Left kidney (tissue), 2 donors: ENCODE results near the gene TP53AIP1. TPM values are rescaled to one million over a fixed set of nuclear protein-coding genes. Genes with fewer than 3 reads are reported as not detected.

Source experiments
- DNase-seq: peaks from one replicate; pipeline ENCODE4 v3.0.0-alpha.2; 2013
- polyA plus RNA-seq: library from polyadenylated mRNA; unstranded; fragments of 120-200 nt; gene quantifications from one replicate; pipeline ENCODE4 v1.2.1, GENCODE V29; 2013; ENCODE audit not compliant: insufficient read length

TP53AIP1 gene
- polyA plus RNA-seq, 1 donor: 1.1 TPM

DNA sequence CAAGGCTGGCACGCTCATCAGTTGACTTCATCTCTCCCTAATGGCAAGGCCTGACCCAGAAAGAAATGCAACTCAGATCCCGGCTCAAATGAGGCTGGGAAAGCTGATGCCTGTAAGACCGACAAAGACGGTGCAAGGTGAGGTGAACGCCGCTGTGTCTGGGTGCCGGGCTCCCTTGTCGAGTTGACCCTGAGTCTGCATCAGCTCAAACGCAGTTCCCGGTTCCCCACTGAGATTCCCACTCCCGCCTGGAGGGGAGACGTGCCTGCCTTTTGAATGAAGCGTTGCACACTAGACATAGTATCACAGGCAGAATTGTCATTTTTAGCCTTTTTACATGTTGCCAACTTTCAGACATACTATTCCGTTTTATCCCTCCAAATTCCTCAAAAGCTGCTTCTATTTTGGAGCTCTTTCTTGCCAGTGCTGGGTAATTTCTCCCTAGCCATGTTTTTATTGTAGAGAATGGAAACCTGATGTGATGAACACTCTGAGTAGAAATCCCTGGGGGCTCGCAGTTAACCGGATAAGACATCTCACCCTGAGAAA lies 831 bp upstream of the TP53AIP1 start:
- no peak for DNase-seq

DNA sequence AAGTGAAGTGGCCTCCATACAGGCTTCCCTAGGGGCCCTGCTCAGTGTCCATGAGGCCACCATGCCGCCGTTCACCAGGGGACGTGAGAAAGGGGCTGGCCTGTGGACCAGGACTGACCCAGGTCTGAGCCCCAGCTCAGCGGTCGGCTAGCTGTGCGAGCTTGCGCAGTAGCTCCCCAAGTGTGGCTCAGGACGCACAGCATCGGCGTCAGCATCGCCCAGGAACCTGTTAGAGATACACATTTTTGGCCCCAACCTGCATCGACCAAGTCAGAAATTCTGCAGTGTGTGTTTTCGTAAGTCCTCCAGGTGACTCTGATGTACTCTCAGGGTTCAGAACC lies 429 bp downstream of the TP53AIP1 start:
- no peak for DNase-seq

DNA sequence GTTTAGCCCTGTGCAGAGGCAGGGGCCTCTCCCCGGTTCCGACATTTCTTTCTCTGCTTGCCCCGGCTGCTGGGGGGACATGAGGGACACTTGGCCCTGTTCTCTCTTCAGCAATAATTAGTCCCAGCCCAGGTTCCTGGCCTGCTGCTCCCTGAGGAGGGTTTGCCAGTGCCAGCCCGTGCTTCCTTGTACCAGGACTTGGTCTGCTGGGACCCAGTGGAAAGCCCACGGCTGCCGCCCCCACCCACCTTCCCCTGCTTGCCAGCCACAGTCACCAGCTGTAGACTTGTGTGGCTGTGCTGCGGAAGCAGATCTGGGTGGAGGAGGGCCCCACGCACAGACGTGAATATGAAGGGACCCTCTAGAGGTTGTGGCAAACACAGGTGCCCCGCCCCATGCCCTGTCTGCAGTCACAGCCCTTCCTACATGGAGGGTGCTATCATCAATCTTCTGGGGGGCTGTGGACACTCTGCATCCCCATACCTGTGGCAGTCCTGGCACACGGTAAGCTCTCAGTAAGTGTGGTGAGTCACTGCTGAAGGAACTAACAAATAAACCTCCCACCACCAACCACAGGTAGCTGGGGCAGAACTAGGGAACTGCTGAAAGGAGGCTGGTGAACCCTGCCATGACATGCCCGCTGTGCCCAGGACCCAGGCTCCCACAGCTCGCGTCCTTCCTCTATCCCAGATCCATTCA lies 949 bp downstream of the TP53AIP1 start:
- no peak for DNase-seq

DNA sequence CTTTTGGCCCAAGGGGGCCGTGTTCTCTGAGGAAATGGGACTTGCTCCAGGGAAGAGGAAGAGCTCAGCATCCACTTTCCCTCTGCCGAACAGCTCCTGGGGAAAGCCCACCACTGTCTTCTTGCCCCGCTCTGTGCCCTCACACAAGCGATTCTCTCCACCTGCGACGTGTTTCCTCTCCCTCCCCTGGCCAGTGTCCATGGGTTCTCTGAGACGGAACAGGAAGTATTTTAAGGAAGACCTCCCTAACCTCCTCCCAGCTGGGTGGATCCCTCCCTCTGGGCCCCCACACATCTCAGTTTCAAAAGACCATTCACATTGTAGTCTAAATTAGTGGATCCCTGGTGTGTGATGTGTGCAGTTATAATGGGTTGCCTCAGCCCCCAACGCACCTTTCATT lies 1.6 kb downstream of the TP53AIP1 start:
- DNase-seq: no peak

DNA sequence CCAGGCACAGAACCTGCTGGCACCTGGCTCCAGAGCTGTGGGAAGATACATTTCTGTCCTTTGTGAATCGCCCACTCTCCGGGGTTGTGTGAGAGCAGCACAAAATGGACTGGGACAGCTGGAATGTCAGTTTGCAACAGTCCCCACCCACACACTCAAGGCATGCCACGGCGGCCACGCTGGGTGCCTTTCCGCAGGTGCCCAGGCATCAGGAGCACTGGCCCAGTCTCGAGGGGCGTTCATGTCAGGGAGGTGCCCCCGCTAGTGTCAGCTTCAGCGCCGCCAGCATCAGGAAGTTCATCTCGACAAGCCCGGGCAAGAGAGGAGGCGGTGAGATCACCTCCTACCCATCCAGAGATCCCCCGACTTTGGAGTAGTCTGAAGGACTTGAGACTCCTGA lies 2.1 kb downstream of the TP53AIP1 start:
- DNase-seq: no peak

DNA sequence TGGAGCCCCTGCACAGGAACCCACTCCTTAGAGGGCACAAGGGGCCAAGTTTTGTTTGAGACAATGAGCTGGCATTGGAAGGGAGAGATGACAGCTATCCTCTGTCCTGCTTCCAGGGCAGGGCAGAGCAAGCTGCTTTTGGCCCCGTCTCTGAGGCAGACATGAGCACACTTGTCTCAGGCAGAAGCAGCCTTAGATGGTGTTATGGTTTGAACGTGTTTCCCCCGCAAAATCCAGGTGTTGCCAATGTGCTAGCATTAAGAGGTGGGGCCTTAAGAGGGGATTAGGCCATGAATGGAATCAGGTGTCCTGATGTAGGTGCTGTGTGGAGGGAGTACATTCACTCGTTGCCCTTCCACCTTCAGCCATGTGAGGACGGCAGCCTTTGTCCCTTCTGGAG lies 2.5 kb downstream of the TP53AIP1 start:
- no peak for DNase-seq

DNA sequence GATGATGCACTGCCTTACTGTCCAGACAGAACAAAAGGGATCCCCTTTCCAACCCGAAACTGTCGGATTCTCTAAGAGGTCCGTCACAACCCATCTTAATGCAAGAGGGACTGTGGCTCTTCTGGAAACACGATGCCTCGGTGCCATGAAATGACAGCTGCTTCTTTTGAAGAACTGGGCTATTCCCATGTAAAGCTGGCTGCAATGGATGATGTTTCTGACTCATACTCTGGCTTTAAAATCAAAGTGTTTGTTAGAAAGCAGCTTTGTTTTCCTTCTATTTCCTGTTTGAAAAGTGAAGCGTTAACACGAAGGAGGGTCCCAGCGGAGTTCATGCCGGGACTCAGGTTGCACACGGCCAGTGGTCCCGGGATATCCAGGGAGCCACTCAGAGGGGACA lies 3.1 kb downstream of the TP53AIP1 start:
- DNase-seq: no peak

DNA sequence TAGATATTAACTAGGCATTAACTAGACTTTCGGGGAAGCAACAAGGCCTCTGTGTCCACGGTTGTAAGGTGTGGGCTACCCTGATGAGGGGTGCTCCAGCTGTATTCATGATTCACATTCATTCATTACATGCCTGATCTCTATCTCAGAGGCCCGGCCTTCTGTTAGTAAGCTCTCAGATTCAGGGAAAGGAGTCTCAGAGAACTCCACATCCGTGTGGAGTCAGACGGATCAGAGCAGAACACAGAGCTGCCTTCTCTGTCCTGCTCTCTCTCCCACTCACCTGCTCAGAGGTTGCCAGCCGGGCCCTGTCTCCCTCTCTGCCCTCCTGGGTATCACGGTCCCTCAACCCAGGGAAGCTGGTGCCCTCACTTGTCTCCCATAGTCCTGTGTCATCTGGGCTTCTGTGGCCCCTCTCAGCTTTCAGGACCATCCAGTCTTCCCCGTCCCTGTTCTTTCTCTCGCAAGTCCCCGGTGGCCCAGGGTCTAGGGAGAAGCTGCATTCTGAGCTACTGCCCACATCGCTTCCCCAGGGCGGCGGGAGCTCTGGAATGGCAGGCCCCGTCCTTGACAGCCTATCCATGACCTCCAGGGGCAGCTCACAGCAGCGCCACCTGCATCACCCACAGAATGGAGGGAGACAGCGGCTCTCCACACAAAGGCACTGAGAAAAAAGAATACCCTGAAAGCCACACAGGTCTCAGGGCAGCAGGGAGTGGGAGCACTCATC lies 4.3 kb downstream of the TP53AIP1 start:
- DNase-seq: no peak

DNA sequence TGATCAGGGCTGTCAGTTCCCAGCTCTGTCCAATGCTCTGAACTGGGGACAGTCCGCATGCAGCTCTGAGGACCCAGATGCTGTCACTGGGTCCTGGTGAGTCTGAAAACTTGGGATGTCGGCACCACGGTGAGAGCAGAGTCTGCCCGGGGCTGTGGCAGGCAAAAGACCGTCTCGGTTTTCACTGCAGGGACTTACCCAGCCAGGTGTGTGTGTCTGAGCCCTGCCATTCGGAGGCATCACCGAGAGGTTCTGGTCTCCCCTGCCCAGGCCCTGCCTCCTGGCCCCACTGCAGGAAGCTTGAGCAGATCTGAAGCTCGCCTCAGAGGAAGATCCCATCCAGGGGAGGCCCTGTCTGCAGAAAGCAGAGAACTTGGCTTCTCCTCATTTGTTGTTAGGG lies 5.2 kb downstream of the TP53AIP1 start:
- no peak for DNase-seq

DNA sequence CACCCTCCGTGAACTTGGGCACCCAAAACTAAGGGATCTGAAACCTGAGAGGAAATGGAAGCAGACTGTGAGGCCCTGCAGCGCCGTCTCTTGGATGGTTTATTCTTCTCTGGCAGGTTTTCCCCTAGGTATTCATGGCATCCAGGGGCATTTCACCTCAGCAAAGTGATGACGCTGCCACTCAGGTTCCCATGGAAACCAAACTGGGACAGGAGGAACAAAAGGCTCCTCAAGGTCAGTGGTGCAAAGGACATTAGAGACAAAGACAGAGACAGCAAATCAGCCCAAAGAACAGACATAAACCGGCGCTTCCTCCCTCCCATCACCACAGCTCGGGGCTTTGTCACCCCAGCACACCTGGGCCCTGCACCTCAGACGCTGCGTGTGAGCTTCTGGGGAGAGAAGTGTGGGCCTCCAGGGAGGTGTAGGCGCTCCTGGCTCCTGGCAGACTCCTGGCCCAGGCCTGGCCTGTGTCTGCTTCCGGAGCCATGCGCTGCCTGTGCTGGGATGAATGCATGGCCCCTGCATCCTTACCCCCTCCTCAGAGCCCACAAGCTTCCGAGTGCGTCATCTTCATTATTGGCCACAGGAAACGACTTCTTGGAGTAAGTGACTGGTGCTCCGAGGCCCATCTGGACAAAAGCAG lies 5.9 kb downstream of the TP53AIP1 start:
- no peak for DNase-seq

DNA sequence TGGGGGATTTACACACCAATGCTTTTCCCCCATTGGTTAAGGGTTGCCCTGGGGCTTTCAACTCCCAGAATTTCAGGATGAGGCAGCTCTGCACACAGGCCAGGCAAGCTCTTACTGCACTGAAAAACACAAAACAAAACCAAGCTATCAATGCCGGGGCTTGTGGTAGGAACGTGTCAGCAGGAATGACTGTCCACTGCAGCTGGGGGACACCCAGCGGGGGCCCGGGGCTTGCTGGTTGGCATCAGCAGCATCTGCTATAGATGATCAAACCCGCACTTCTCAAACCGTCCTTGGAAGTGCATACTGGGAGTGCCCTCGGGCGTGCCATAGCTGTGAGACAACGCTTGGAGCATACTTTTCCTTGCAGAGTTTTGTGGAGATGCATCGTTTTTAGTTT lies 7.7 kb downstream of the TP53AIP1 start:
- no peak for DNase-seq

DNA sequence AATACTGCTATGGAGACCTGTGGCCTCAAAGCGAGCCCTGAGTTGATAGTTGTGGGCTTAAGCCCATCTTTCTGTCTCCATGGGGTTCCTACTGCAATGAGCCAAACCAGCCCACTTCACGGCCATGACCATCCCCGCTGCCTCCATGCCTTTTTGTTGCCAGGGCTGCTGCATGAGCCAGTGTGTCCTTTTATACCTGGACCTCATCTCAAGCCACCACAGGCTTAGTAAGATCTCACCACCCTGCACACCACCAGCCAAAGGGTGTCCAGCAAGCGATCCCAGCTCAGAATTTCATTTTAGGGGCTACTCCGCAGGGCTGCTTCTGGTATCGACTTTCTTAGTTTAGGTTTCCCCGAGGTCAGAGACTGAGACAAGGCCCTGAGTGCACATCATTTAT lies 8.3 kb downstream of the TP53AIP1 start:
- no peak for DNase-seq

DNA sequence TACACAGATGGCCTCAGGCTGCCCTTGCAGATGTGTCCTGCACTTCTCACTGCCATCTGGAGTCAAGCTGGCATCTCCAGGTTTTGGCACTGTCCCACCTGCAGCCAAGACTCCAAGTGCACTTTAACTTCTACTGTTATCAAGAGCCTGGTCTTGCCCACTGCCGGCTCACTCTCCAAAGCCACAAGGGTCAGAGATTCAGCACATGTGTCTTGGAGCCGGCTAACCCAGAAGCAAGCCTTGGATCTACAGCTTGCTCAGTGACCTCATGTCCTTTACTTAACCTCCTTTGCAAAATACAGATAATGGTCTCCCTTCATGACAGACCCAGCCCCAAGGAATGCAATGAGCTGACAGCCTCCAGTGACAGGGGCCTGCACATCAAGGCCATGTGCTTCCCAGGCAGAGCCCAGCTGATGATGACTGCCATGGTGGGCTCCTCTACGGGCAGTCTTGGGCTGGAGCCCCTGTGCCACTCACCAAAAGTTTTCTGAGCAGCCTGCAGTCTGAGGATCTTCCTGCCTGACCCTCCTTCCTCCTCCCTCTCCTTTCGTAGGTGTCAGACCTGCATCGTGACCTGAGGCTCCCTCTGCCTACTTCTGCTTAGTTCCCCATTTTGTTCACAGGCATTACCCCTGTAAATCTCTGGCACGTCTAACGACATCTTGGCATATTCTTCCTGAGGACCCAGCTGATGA lies 9.0 kb downstream of the TP53AIP1 start:
- DNase-seq: no peak

DNA sequence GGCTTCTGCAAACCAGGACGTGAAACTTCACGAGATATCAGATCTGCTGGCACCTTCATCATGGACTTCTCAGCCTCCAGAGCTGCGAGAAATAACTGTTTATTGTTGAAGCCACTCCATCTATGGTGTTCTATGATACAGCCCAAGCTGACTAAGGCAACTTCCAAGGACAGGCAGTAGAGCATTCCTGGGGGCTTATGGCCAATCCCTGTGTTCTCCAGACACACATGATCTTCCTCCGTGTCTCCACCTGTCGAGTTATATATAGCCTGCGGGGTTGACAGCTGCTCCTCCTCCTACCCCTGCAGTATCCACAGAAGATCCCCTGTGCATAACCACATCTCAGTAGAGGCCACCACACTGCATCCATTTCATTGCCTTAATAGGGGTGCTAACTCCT lies 11.0 kb downstream of the TP53AIP1 start:
- no peak for DNase-seq

DNA sequence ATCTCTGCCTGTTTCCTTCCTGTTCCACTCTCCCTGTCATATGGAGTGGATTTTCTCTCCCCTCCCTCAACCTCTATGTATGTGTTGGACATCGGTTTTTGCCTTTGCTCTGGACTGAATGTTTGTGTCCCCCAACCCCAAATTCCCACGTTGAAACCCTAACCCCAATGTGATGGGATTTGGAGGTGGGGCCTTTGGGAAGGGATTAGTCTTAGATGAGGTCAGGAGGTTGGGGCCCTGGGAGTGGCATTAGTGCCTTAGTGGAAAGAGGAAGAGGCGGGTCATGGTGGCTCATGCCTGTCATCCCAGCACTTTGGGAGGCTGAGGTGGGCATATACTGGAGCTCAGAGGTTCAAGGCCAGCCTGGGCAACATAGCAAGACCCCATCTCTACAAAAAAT lies 11.6 kb downstream of the TP53AIP1 start:
- DNase-seq: no peak

DNA sequence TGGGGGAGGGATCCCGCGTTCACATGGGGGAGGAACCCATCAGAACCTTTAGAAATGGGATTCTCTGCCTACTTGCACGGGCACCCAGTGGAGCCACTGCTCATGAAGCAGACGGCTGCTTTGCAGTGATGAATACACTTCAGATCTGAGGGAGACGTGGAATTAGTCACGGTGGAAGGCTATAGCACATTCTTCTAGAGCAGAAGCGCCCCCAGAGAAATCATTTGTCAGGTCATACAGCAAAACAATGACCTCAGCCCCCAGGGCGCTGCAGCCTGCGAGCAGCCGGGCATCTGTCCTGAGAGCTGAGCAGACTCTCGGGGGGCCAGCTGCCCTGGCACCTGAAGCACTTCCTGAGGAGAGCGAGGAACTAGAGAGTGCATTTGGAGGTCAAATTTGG lies 12.7 kb downstream of the TP53AIP1 start:
- DNase-seq: no peak

DNA sequence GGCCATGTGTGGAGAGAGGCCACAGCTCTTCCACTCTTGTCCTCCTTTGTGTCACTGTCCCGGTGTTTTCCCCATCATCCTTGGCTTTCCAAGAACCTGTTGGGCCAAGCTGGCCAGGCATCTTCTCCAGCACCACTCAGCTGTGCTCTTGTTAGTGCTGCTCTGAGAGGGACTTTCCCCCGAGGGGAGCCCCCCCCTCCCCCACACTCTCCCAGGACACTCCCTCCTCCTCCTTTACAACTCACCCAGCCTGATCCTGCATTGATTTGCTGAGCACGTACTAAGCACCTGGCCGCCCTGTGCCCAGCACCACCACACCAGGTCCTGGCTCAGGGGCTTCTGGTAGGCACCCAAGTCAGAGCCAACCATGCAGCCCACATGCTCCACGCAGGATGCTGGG lies 13.2 kb downstream of the TP53AIP1 start:
- DNase-seq: no peak

DNA sequence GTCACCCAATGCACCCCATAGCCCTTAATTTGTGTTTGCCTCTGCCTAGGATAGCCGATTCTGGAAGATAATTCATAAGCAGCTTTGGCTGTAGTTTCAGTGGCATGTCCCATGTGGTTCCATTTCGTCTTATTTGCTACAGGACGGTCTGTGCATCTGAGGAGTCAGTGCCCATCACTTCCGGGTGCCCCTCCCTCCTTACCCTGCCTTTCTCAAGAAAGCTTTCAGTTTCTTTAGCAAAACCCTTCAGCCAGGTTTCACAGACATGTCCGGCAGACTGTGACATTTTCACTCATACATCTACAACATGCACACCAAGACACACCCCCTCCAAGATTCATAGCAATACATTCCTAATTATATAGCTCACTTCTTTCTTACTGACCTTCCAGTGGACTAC lies 14.3 kb downstream of the TP53AIP1 start:
- no peak for DNase-seq

DNA sequence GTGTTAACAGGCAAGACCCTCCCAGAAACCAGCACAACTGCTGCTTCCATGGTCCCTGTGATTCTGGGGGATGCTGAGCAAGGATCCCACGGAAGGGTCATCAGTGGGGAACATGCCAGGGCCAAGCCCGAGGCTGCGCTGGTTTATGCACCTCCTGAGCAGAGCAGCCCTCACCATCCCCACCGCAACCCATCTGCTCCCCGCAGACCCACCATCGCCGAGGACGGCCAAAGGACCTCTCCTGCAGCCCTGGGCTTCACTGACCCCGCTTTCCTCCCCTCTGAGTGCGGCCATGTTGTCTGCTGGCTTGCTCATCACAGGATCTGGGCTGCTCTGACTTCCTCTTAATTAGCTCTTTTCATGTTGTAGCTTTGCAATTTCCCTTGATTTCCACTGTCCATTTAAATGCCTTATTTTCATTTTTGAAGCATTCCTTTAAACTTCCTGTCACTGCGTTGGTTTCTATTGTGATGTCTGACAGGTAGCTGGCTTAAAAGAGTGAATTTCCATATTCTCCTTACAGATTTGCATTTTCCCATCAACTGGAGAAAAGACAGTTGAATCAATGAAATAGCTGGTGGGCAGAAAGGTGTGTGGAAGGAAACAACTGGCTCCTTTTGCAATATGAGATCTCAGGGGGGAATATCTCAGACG lies 14.9 kb downstream of the TP53AIP1 start:
- no peak for DNase-seq

DNA sequence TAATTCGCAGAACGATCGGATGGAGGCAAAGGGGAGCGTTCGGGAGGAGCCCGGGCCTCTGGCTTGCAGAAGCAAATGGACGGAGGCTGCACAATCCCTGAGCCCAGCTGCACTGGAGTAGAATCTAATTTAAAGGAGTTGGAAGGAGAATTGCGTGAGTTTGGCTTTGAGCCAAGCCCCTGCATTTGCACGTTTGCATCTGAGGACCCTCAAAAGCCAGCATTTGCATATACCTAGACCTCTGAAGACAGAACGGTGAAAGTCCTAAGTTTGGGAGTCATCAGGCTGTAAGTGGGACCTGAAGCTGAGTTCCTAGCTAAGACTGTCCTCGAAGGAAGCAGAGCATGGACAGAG lies 15.6 kb downstream of the TP53AIP1 start:
- DNase-seq: no peak

DNA sequence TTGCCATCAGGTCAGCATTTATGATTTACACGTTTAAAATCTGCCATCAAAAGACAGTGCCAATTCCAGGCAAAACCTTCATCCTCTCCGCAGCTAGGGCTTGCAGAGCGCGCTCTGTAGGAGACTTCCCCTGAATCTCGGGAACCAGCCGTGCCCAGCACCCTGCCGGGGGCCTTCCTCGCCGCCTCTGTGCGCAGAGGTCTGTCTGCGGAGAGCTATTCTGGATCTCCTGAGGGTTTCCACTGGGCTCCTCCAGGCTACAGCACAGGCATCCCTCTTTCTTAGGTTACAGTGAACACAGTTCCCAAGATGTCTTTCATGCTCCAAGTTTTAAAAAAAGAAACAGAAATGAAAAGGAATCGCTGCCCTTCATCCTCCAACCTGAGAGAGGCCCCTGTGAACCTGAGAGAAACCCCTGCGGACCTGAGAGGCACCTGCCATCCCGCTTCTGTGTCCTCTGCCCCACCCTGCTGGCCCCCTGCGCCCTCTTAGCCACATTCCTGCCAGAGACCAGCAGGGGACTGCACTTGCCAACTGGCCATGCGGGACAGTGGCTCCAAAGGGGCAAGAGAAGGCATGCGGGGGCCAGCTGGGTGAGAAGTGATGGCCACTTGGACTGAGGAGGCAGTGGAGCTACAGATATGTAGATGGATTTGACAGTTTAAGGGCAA lies 16.1 kb downstream of the TP53AIP1 start:
- DNase-seq: no peak

DNA sequence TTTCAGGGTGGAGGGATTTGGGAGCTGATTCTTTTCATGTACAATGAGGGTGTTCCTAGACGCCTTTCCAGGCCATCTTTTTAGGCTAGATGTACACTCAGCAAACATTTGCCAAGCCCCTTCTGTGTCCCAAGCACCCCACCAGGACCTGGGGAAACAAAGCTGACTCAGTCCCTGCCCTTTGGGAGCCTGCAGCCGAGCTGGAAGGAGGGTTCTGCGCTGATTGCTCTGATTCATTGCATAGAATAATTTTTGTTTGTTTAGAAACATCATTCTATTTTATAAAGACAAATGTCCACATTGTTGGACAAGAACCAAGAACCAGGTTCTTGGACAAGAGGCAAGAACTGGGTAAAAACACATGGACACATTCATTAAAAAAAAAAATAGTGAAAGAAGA lies 16.7 kb downstream of the TP53AIP1 start:
- DNase-seq: no peak
